PC-9 (cell line): ENCODE measurements around the gene ADAMTS12.

Source experiments
- EZH2 ChIP-seq: fragments of 200-600 bp; sonication (generic); IDR thresholded peaks from 2 replicates; pipeline ENCODE4 v1.8.0; 2017; ENCODE audit warnings: antibody characterized with exemption, low read depth
- TF ChIP-seq, protein P1 (sequence below): fragments of 200-600 bp; sonication (generic); conservative IDR thresholded peaks from 2 replicates; pipeline ENCODE4 v1.6.1; 2017; ENCODE audit warnings: mixed run types, antibody characterized with exemption, mild to moderate bottlenecking, moderate library complexity

DNA sequence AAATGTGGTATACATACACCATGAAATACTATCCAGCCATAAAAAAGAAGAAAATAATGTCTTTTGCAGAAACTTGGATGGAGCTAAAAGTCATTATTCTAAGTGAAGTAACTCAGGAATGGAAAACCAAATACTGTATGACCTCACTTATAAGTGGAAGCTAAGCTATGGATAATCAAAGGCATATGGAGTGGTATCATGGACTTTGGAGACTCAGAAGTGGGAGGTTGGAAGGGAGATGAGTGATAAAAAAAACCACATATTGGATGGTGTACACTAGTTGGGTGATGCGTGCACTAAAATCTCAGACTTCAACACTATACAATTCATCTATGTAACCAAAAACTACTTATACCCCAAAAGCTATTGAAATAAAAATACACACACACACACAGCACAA, 24.5 kb downstream of the ADAMTS12 start:
- TF ChIP-seq, protein P1, sequence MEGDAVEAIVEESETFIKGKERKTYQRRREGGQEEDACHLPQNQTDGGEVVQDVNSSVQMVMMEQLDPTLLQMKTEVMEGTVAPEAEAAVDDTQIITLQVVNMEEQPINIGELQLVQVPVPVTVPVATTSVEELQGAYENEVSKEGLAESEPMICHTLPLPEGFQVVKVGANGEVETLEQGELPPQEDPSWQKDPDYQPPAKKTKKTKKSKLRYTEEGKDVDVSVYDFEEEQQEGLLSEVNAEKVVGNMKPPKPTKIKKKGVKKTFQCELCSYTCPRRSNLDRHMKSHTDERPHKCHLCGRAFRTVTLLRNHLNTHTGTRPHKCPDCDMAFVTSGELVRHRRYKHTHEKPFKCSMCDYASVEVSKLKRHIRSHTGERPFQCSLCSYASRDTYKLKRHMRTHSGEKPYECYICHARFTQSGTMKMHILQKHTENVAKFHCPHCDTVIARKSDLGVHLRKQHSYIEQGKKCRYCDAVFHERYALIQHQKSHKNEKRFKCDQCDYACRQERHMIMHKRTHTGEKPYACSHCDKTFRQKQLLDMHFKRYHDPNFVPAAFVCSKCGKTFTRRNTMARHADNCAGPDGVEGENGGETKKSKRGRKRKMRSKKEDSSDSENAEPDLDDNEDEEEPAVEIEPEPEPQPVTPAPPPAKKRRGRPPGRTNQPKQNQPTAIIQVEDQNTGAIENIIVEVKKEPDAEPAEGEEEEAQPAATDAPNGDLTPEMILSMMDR, result no peak
- no peak for TF ChIP-seq EZH2
